Measurements from ENCODE around the gene SH3RF3.

Gene SH3RF3

DNA sequence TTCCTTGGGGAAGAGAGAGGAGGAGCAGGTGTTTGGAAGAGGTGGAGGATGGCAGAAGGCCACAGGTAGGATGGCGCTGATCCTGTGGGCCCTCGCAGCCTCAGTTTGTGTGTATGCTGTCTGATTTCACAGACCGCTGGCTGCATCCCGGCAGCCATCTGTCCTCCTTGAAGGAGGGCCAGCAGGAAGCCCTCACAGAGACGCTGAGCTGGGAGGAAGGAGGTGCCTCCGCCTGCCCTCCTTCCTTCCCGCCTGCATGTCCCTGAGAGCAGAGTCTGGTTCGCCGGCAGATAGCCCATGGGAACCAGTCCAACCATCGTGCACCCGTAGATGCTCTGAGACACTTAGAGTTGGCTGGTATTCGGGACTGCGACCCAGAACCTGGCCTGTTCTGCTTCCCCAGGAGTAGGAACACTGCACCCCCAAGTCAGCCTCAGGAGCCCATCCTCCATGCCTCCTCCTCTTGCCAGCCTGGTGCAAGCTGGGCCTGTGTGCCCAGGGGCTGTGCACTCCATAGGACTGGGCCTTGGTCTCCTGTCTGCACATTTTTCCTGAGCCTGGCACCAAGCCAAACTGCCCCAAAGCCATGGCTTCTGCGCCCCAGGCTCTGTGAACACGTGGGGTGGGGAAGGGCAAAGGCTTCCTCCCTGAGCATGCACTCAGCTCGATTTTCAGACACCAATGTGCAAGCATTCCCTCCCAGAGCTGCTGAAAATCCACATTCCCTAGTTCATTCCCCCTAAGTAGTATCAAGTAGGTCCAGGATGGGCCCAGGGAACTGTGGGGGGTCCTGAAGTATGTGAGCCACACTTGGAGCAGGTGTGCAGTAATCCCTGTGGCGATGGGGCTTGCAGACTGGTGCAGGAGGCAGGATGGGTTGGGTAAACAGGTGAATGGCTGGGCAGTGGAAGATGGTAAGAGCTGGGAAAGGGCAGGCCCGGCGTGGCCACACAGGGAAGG, 369.2 kb downstream of the SH3RF3 start:
- no peak for DNase-seq (ENCODE audit: low read depth, low spot score)

DNA sequence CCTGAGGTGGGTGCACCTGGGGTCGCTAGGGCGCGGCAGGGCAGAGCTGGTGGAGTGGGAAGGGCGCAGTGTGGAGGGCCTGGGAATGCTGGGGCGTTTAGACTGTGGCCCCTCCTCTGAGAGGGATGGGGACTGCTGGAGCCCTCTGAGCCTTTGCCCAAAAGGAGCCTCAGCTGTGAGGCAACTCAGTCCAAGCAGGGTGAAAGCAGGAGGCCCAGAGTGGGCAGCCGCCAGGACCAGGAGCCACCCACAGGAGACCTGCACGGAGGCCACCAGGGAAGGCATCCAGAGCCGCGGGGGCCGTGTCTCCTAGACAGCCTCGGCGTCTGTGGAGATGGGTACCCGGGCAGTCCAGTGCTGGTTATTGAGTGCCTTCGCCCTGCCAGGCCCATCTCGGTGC, 369.9 kb downstream of the SH3RF3 start:
- no peak for DNase-seq (ENCODE audit: low read depth, low spot score)

DNA sequence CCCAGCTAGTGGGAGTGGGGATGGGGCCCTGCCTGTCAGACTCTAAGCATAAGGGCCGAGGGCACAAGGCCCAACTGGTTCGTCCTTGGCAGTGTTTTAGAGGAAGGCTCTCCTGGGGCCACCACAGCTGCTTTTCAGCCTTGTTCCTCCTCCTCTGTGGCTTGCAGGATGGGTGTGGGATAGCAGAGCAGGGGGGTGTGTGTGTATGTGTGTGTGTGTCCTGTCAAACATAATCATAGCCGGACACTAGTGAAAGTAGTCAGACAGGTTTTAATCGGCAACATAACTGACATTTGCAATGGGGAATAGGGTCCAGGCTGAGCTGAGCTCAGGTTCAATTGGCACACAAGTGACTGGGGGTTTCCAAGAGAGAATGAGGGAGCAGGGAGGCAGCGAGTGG, 370.6 kb downstream of the SH3RF3 start:
- DNase-seq (ENCODE audit: low read depth, low spot score), result no peak

DNA sequence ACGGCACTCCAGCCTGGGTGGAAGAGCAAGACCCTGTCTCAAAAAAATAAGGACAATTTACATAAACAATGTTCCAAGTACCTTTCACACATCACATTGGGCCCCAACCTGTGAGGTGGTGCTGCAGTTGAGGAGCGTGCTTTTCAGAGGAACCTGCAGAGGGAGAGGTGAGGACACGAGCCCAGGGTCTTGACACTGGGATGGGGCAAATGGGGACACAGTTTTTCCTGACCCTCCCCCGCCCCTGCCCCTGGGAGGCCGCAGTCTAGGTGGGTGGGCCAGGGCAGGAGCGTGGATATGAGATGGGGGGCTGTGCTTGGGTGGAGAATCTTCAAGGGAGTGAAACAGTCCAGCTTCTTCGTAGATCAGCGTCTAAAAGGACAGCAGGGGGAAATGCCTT, 371.9 kb downstream of the SH3RF3 start:
- no peak for DNase-seq (ENCODE audit: low read depth, low spot score)

DNA sequence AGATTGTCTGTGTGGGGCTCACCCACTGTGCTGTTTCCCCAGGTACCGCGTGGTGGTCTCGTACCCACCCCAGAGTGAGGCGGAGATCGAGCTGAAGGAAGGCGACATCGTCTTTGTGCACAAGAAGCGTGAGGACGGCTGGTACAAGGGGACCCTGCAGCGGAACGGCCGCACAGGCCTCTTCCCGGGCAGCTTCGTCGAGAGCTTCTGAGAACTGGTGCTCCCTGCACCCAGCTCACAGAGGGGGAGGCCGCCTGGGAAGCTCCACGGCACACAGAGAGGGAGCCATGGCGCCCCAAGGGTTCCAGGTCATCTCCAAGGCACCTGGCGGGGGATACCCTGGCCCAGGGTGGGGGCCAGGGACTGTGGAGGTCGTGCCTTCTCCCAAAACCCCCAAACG, 372.5 kb downstream of the SH3RF3 start:
- no peak for DNase-seq (ENCODE audit: low read depth, low spot score)

DNA sequence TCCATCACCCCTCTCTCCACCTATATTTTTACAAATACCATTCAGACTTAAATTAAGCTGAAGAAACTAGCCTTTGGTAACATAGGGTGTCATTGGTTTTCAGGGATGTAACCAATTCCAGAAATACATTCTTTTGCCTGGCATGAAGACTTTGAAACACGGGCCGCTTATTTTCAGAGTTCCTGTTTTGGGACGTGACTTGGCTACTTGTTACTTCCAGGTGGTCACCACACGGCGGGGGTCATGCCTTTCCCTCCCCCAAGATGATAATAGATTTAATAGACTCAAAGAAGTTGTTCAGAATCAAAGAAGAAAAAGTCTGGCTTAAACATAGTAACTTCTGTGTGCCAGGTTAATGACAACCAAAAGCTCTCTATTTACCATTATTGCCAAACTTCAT, 374.2 kb downstream of the SH3RF3 start:
- DNase-seq (ENCODE audit: low read depth, low spot score), result no peak

DNA sequence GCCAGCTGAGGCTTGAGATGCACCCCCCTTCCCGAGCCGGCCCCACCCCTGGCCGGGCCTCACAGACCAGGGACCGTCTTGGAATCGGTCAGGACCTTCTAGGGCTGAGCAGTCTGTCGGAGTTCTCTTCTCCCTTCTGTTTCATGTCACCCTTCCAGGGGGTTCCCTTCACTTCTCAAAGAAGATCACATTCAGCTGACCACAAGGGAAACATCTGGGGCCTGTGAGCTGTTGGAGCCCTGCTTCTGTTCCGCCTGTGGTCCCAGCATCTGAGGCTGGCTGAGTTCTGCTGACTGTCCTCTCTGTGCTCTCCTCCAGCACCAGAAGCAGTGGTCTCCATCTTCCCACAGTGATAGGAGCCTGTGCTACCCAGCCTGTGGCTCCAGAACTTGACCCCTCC, 378.2 kb downstream of the SH3RF3 start:
- DNase-seq (ENCODE audit: low read depth, low spot score), result no peak

DNA sequence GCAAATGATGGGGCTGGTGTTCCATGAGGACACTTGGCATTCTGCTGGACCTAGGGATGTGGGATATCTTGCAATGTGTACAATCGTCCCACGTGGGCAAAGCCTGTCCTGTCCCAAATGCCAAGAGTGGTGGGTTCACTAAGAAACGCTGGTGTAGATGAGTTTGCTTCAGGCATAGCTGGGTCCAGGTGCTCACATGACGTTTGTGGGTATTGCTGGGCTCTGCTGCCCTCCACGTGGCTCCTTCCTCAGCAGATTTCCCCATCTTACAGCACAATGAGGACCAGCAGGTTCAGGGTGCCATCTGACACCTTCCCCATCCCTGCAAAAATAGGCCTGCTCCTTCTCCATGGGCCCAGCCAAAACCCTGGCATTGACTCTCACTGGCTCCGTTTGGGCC, 378.8 kb downstream of the SH3RF3 start:
- DNase-seq (ENCODE audit: low read depth, low spot score), result no peak

DNA sequence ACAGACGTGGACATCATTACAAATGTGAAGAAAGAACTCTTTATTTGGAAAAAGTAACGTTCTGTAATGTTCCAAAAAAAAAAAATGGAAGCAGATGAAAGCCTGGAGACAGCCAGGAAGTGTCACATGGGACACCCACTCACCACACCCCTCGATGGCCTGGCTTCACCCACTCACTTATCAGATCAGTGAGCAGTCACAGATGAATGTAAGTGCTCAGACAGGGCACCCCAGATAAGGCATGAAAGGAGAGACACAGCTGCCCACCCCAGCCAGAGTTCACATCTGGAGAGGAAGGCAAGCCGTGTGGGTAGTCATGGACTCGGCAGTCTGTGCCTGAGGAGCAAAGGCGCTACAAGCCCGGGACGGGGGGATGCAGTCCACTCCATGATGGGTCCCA, 379.6 kb downstream of the SH3RF3 start:
- no peak for DNase-seq (ENCODE audit: low read depth, low spot score)

DNA sequence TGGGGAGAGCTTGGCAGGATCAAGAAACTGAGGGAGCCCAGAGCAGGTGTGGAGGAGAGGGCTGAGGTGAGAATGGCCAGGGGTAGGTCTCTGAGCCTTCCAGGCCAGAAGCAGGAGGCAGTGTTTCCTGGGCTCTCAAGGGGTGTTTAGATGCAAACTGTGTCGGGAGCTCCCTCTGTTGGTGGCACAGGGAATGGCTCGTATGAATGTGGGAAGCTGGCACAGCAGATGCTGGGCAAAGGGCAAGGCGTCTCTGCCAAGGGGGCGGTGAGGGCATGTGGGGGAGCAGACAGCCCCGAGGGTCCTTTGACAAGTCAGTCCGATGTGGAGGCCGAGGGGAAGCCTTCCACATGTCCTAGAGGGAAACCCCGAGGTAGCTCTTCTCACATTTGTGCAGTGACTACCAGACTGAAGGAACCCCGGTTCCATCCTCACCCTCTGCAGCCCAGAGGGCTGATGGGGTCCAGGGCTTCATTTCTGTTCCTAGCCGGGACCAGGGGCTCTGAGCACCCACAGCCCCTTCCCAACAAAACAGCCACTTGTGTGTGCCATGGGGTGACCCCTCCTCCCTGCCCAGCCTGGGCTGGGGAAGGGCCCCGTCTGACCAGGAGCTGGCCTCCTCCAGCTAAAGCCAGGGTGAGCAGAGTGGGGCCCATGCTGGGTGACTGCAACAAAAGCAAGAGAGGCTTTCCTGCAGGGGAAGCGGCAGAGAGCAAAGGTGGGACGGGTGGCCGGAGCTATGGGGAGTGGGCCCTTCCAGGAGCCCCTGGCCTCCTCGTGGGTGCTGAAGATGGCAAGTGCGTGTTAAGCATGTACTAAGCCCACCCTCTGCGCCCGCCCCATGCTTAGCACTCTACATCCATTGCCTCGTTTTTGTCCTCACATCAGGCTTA, 381.4 kb downstream of the SH3RF3 start:
- peak; percentile 65 for DNase-seq (ENCODE audit: low read depth, low spot score)

DNA sequence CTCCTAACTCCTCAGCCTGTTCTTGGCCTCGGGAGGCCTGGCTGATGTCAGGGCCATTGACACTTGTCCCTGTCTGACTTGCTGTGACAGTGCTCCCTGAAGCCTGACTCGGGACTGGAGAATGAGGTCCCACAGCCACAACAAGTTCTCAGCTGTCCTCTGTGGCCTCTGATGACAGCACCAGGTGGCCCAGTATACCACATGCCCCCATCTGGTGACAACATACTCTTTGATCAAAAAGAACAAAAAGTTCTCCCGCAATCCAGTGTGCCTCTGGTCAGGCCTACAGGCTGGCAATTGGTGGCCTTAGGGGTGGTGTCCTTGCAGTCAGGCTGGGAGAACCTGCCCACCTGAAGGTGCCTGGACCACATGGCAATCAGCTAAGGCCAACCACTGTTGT, 382.2 kb downstream of the SH3RF3 start:
- DNase-seq (ENCODE audit: low read depth, low spot score), result no peak

DNA sequence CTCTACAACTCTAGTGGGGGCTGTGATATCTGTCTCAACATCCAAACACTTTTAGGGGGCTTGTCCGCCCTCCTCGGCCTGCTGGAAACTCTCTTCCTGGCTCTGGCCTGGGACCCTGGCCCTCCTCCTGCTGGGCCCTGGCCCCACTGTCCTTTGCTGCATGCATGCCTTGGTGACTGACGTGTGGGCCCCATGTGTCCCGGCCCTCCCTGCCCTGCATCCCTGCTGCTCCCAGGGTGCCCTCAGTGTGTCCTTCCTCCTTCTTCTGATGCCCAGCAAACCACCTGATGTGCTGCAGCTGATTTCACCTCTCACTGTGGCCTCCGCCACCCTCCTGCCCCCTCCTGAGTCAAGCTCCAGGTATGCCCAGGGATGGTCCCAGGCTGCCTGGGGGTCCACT, 383.1 kb downstream of the SH3RF3 start:
- DNase-seq (ENCODE audit: low read depth, low spot score), result no peak

DNA sequence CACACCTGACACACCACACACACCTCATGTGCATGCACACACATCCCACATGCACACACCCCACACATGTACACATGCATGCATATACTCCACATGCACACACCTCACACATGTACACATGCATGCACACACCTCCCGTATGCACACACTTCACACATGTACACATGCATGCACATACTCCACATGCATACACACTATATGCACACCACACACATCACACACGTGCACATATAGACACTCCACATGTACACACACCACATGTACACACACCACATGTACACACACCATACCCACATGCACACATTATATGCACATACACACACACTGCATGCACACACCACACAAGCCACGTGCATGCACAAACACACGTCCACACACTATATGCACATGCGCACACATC, 384.2 kb downstream of the SH3RF3 start:
- no peak for DNase-seq (ENCODE audit: low read depth, low spot score)

DNA sequence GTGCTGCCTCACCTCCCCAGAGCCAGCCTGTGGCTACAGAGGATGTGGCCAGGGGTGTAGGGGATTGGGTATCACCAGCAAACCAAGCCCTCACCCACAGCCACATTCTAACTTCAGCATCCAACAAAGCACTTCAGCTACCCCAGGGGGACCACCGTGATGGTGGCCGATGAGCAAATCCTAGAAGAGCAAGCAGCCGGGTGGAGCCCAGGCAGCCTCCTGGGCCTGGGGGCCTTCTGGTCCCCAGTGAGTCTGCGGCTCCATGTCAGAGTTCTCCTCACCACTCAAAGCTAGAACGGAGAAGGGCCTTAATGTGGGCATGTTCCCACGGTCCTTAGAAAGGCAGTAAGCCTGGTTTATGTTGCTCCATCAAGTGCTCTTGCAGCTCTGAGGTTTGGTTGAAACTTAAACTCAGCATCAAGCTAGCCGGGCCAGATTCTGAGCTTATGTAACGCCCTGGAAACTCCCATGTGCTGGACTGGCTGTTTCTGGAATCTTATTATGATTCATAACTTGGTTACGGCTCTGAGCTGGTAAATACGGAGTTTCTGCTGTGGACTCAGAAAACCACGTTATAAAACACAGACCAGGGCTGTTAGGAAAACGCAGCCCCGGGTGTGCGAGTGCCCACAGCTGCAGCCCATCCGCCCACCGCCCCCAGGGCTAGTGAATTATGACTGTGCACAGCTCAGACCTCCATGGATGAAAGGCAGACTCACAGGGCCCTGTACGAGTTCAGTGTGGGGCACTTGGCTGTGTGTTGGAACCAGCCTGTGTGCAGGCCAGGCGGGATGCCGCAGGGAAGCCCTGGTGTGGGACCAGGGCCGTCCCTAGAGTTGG, 385.0 kb downstream of the SH3RF3 start:
- no peak for DNase-seq (ENCODE audit: low read depth, low spot score)

DNA sequence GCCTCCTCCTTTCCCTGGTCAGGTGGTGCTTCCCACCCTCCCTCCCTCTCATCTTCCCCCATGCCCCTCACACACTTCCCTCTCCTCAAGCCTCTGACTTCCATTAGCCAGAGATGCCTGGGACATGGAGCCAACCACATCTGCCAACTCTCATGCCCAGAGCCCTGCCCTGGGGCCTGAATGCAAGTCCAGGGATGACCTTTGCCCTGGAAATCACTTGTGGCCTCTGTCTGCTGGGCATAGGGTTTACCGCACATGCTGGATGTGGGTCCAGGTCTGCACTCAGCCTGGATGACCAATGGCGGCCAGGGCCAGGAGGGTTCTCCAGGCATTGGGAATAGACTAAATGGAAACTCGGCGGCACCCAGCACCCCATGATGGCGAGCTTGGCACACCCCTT, 385.9 kb downstream of the SH3RF3 start:
- DNase-seq (ENCODE audit: low read depth, low spot score), result no peak

DNA sequence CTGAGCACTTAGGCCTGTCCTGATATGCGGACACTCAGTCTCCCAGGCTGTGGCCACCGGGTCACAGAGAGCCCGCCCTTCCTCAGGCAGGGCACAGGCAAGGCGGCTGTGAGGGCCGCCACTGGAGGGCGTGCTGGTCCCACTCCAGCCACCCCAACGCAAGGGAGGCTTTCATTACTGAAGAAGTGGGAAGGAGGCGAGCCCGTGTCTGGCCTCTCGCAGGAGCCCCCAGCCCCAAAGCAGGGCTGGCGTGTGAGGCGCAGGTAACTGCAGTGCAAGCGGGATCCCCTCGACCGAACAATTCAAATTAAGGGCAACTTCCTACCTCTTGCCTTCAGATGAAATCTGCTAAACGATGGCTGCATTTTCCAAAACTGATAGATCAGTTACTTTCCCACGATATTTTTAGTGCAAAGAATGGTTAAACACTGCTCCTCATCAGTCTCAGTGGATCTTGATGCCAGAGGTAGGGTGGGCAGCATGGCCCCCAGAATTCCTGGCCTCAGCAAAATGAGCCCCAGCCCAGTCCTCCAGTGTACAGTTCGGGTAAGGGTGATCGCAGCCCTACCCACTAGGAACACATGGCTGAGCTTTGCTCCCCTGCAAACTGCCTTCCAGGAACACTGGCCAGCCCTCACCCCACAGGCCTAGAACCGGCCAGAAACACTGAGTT, 387.6 kb downstream of the SH3RF3 start:
- DNase-seq (ENCODE audit: low read depth, low spot score), result no peak

DNA sequence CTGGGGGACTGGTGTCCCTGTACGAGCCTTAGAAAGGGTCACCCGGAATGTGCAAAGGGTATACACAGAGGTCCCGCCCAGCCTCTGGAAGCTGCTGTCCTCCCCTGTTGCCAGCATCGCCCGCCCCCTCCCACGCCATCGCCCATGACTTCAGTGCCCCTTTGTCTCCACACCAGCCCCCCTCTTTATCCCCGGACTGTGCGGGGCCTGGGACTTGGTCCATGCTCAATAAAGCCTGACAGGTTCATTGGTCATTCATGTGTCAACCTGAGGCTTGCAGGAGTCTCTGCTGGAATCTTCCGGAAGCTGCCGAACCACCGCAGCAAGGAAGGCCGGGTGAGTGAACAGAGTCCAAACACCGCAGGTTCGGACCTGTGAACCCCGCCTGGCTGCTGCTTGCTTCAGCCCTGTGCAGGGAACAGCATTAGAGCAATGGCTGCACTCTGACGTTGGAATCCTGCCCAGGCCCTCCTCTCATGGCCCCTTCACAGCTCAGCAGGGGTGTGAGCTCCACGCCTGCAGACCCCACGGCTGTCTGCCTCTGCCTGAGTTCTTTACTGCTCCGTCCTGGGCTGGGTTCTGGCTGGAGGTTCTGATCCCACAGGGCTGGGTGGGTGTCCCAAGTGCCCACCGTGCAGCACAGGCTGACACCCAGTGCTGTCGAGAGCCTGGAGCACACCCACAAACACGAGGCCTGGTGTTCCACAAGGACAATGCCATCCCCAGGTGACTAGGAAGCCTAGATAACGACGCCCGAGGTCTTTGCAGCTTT, 388.3 kb downstream of the SH3RF3 start:
- no peak for DNase-seq (ENCODE audit: low read depth, low spot score)

DNA sequence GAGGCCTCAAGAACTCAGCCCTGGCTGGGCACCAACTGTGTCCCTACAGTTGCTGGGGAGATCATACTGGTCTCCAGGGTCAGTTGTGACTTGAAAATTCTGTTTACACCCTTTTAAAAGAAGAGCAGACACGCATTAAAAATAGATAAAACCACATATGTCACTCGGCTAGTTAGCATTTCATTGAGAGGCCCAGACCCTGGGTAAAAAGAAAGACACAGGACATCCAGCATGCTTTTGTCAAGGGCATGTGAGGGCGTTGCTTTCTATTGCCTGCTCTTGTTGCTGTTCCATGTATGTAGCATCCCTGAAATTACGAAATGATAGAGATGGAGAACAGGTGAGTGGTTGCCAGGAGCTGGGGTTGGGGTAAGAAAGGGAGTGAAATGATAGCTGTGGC, 390.5 kb downstream of the SH3RF3 start:
- no peak for DNase-seq (ENCODE audit: low read depth, low spot score)

DNA sequence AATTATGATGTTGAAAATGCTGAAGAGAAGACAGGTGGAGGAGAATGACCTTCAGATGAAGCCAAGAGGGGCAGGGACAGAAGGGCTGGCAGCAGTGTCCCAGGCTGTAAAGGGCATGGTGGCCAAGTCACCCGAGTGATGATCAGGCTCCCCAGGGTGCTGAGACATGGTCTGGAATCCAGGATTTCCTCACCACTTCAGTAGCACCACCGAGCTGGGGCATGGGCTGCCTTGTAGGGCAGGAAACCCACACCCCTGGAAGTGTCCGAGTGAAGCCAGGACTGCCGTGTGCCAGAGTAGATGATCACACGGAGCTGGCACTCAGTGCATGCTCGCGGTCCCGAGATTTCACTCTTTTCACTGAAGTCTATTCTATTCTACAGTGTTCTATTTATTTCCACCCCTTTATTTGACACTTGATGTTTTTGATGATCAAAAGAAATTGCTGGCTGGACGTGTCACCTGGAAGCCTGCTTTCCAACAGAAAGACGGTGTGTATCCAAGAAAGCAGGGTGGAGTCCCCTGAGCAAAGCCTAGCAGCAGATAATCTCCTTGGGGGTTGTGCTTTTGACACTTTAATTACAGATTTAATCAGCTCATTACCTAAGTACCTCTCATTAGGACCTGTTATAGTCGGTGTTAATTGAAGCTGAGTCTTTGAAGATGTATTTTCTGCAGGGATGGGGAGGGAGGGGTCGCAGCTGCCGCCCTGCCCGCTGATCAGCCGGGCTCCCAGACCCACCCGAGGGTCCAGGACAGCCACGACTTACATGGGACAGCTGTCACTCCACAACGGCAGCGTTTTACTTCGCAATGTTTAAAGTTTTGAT, 392.4 kb downstream of the SH3RF3 start:
- DNase-seq (ENCODE audit: low read depth, low spot score), result no peak

DNA sequence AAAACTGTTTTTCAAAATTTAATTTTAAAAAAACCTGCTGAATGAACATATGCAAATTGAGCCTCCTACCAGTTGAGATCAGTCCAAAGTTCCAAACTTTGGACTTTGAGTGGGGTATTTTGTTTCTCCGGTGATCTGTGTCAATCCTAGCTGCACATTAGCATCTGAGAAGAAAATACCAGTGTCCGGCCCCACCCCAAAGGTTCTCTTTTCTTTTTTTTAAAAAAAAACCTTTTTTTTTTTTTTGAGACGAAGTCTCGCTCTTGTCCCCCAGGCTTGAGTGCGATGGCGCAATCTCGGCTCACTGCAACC, 393.0 kb downstream of the SH3RF3 start:
- DNase-seq (ENCODE audit: low read depth, low spot score), result no peak

All from activated naive CD8-positive, alpha-beta T cell treated with anti-CD3 and anti-CD28 coated beads, Interleukin-2, amount 50 U/mL, for 16 hours (primary cell).